Esophagus muscularis mucosa (tissue), 4 donors: Measurements from ENCODE around the gene AQP2.

Source experiments
- CTCF ChIP-seq, 3 experiments: fragments of 200-600 bp in 2 of 3; fragments of 450-650 bp in 1 of 3; sonication (generic) in 2 of 3; IDR thresholded peaks; one replicate each; pipeline ENCODE4 v1.5.1; 2017 to 2019; ENCODE audit warnings: antibody characterized with exemption in 3 of 3, mild to moderate bottlenecking in 2 of 3, moderate library complexity in 1 of 3
- EP300 ChIP-seq: sonication (generic); formaldehyde crosslinking; IDR thresholded peaks from one replicate; pipeline ENCODE4 v1.6.1; 2017; ENCODE audit warnings: antibody characterized with exemption
- POLR2A ChIP-seq: fragments of 450-650 bp; IDR thresholded peaks from one replicate; pipeline ENCODE4 v1.6.1; 2017; ENCODE audit warnings: antibody characterized with exemption, moderate library complexity, mild to moderate bottlenecking, low read depth

GRCh38 chr12:49968471-49968870 is 17.9 kb downstream of the AQP2 start:
- TF ChIP-seq POLR2A (no peak), EP300 (no peak), CTCF (IDR thresholded peaks at IDR 0.05) (no peak)
